Osteocyte (in vitro differentiated cells): Measurements from ENCODE around the gene TULP1. TPM values are rescaled to one million over a fixed set of nuclear protein-coding genes. Genes with fewer than 3 reads are reported as not detected.
A peak's percentile ranks its signal among the peaks of the same experiment; 100 is the strongest.

ENCODE experiments used
- DNase-seq: peaks from one replicate; pipeline ENCODE4 v3.0.0; 2021; ENCODE audit warnings: mixed read lengths; ENCODE audit not compliant: unreplicated experiment; ENCODE audit errors: extremely low spot score
- H3K27ac Mint-ChIP-seq: one replicate; pipeline ENCODE4 v1.8.0; 2021; ENCODE audit warnings: mild to moderate bottlenecking, mixed read lengths; ENCODE audit not compliant: unreplicated experiment
- H3K27me3 Mint-ChIP-seq: one replicate; pipeline ENCODE4 v1.8.0; 2021; ENCODE audit warnings: mixed read lengths; ENCODE audit not compliant: unreplicated experiment
- H3K36me3 Mint-ChIP-seq: one replicate; pipeline ENCODE4 v1.8.0; 2021; ENCODE audit warnings: mixed read lengths; ENCODE audit not compliant: unreplicated experiment
- H3K4me1 Mint-ChIP-seq: one replicate; pipeline ENCODE4 v1.8.0; 2021; ENCODE audit warnings: mixed read lengths; ENCODE audit not compliant: unreplicated experiment
- H3K4me3 Mint-ChIP-seq: one replicate; pipeline ENCODE4 v1.8.0; 2021; ENCODE audit warnings: mild to moderate bottlenecking, moderate library complexity, mixed read lengths; ENCODE audit not compliant: unreplicated experiment
- H3K9me3 Mint-ChIP-seq: one replicate; pipeline ENCODE4 v1.8.0; 2021; ENCODE audit warnings: mixed read lengths; ENCODE audit not compliant: unreplicated experiment
- CTCF ChIP-seq: fragments of 200-600 bp; sonication (generic); IDR thresholded peaks from 2 replicates; pipeline ENCODE4 v1.5.0; 2021; ENCODE audit warnings: antibody characterized with exemption, mild to moderate bottlenecking, moderate library complexity
- total RNA-seq: library from RNA; stranded (reverse); gene quantifications from 2 replicates; pipeline ENCODE4 v1.2.1, GENCODE V29; 2021

Gene TULP1
- total RNA-seq, 1 donor from 2014 or later = not detected

GRCh38 chr6:35457907-35458306 is 54.8 kb downstream of the TULP1 start:
- no peak for DNase-seq
- Mint-ChIP-seq H3K27me3 (no peaks in the 10 kb centered on the region), H3K4me1 (peaks cover 26% of the 10 kb centered on the region), H3K27ac (no peak overlapping the region), H3K4me3 (no peak overlapping the region), H3K36me3 (peaks cover 18% of the 10 kb centered on the region), H3K9me3 (no peaks in the 10 kb centered on the region)
- no peak for TF ChIP-seq CTCF

- H3K9me3 Mint-ChIP-seq = no peaks in the 10 kb centered on the region
- peaks cover 31% of the 10 kb centered on the region for H3K4me1 Mint-ChIP-seq
- H3K4me3 Mint-ChIP-seq = peak overlapping the region; percentile 6
- no peak for DNase-seq
- peaks cover 11% of the 10 kb centered on the region for H3K36me3 Mint-ChIP-seq
- TF ChIP-seq CTCF = no peak
- no peak overlapping the region for H3K27ac Mint-ChIP-seq
- no peaks in the 10 kb centered on the region for H3K27me3 Mint-ChIP-seq
These were observed 58.1 kb downstream of the TULP1 start for GRCh38 chr6:35454391-35455110.

GRCh38 chr6:35453236-35453635 is 59.5 kb downstream of the TULP1 start:
- no peaks in the 10 kb centered on the region for H3K27me3 Mint-ChIP-seq
- peak overlapping the region; percentile 12 for H3K27ac Mint-ChIP-seq
- peaks cover 32% of the 10 kb centered on the region for H3K4me1 Mint-ChIP-seq
- TF ChIP-seq CTCF = no peak
- no peaks in the 10 kb centered on the region for H3K9me3 Mint-ChIP-seq
- peaks cover 8% of the 10 kb centered on the region for H3K36me3 Mint-ChIP-seq
- H3K4me3 Mint-ChIP-seq = peak overlapping the region; percentile 73
- DNase-seq = no peak

GRCh38 chr6:35452183-35453090 is 60.3 kb downstream of the TULP1 start, which contains the start of gene FANCE:
FANCE (plus strand) TSS chr6:35452338; CDS start chr6:35452546, 208 bp downstream.
- Mint-ChIP-seq H3K36me3 (peaks cover 8% of the 10 kb centered on the region), H3K4me3 (peak within 1 kb of the TSS; percentile 79), H3K9me3 (no peaks in the 10 kb centered on the region), H3K27me3 (no peaks in the 10 kb centered on the region), H3K4me1 (peaks cover 34% of the 10 kb centered on the region), H3K27ac (peak within 1 kb of the TSS; percentile 12)
- peak; percentile 98 for DNase-seq
- no peak for TF ChIP-seq CTCF
